RKO (cell line): ENCODE measurements around the gene METTL13.
A peak's percentile ranks its signal among the peaks of the same experiment; 100 is the strongest.

Experiments used
- DNase-seq: peaks from one replicate; pipeline ENCODE4 v3.0.0-alpha.2; 2016; ENCODE audit warnings: low spot score

Gene METTL13

DNA sequence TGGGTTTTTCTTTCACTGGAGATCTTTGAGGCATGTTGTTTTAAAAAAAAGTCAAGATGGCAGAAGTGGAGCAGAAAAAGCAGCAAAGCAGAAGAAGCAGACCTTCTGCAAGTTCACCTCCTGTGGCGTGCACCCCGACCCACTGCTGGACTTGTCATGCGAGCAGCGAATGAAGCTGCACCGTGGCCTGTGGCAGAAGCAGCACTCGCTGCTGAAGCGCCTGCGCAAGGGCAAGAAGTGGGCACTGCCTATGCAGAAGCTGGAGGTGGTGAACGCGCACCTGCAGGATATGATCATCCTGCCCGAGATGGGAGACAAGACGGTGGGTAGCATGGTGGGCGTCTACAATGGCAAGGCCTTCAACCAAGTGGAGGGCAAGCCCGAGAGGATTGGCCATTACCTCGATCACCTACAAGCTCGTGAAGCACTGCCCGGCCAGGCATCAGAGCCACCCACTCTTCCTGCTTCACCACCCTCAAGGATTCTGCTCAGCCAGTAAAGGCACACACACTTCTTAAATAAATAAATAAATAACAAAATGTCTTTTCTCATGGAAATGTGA, 22.1 kb downstream of the METTL13 start:
- DNase-seq, result no peak

DNA sequence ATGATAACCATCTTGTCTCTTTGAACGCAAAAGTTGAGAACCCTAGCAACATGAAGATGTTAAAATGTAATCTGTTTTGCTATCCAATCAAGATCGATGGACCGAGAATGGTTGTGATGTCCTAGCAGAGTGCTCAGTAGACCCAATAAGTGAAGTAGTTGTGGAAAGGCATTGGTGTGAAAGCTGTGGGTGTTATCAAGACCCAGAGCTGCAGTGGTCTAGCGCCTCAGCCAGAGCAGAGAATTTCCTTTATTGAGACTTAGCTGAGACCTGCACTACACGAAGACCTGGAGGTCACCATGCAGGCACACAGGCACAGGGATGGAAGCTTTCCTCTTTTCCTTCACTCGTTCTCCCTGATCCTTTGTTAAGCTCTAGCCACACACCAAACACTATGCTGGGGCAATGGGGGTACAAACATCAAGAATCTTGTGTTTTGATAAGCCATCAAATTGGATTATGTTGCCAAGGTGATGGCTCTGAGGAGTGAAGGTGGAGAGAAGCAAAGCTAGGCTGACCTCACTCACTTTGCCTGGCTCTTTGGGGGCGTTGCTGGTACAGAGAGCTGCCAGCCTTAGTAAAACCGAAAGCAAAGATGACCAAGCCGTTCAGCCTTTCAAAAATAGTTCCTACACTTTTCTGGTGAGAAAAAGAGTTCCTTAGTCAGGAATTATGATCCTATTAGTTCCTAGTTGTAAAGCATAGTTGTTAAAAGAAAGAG, 24.1 kb downstream of the METTL13 start:
- DNase-seq, result no peak

DNA sequence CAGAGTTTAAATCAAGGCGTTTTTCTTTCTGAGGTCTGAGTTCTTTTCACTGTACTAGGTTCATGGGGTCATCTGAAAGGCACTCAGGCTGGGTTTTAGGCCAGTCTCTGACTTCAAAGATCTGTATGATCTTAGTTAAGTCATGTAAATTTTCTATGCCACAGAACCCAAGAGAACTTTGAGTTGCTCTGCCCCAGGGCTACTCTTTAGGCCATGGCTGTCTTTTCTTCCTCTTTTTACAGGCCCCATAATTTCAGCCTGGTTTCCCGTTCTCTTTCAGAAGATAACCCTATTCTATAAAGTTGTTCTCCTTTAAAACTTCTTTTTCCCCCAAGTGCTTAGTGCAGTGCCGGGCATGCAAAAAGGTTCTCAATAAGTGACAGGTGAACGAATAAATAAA, 26.1 kb downstream of the METTL13 start:
- no peak for DNase-seq

DNA sequence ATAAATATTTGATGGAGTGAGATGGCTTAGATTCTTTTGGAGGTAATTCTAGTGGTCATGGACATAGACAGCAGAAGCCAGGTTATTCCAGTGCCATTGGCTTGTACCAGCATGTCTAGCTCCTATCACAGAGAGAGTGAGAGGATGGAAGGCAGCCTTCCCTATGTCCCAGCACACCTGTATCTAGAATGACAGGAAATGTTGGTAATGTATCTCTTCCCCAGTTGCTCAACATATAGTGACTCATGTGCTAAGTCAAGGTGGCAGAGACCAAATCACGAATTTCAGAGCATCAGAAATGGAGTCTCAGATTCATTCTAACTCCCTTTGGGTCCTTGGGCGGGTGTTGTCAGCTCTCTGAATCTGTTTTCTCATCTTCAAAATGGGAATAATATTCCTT, 28.4 kb downstream of the METTL13 start:
- no peak for DNase-seq

DNA sequence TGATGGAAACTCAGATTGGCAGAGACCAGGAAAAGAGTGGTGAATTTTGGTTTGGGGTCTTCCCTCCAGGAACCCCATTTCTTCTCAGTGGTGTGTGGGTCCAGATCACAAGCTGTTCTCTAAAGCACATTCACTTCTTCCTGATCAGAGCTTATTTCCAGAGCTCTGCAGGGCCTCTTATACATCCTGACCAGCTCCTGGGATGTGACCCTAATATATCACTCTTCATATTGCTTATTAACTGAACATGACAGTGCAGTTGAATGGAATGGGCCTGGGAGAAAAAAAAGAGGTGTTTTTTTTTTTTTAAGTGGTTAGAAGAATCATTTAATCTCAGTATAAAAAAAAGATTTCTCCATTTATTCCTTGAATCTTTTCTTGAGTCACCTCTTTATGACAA, 30.2 kb downstream of the METTL13 start:
- no peak for DNase-seq

DNA sequence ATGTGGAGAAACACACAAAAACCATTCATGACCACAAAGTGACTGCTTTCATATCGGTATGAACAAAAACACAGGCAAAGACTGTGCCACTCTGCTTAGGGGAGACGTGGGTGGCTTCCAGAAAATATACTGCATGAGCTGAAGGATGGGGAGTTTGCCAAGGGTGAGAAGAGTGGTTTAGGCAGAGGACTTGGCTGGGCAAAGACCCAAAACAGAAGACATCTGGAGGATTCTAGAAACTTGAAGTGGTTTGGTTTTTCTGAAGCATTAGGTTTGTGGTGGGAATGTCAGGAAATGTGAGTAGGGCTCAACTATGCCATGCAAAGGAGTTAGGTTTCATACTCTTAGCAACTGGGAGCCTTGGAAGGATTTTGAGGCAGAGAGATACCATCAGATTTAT, 33.2 kb downstream of the METTL13 start:
- DNase-seq, result no peak

DNA sequence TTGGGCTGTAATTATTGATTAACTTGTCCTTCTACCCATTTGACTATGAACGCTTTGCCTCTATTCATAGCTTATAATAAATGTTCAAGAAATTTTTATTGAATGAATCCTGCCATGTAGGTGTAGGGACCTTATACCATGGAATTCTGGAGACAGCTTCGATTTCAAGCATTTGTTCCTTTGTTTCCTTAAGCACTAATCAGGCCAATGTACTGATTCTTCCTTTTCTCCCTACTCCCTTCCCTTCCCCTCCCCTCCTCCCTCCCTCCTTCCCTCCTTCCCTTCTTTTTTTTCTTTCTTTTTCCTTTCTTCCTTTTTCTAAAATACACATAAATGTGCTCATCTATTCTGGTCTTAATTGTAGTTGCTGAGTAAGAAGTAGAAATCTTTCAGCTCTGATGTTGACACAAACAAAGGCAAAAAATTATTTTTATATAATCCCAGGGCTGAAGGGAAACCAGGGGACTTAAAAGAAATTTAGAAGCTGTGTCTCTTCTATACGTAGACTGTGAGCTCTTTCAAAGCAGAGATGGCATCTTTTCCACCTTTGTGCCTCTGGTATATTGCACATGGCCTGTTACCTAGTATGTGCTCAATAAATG, 34.9 kb downstream of the METTL13 start:
- DNase-seq, result no peak

DNA sequence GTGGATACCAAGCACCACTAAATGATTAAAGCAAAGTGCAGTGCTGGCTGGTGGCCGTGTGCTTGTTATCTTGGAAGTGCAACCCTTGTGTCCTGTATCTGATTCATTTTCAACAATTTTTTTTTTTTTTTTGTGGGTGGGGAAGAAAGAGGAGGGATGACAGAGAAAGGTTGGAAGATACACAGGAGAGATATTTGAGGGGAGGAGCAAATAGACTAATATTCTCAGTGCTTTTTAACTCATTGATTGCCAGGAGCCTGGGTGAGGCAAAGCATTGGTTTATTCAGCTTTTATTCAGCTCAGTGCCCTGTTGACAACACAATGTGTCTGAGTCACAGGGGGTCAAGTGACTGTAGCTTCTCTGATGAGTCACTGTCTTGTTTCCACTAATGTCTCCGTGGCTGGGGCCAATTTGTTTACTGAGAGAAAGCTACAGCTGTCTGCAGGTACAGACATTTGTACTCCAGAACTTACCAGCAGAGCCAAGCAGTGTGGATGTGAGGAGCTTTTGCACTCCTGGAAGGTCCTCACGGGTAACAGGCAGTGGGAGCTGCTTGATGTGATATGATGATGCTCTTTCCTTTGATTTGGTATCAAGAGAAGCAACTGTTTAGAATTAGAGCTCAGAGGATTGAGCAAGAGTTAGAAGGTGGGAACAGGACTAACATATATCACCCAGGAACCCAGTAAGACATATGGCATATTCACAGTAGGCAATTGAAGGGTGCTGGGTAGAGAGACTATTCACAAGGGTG, 36.2 kb downstream of the METTL13 start:
- peak; percentile 69 for DNase-seq

DNA sequence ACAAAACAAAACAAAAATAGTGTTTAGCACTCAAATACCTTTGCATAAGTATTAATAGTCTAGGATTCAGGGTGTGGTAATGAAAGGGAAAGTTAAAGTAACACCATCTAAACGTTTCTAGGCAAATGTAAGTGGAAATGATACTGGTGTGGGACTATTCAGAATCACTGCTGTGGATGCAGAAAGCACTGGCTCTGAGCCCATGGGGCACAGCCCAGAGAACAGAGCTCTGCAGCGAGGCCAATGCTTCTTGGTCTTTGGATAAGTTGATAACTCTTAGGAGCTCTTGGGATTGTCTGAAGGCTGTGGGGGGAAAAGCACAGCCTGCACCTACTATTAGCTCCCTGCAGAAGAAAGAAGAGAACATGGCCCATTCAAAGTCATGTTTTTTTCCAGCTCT, 38.5 kb downstream of the METTL13 start:
- no peak for DNase-seq

DNA sequence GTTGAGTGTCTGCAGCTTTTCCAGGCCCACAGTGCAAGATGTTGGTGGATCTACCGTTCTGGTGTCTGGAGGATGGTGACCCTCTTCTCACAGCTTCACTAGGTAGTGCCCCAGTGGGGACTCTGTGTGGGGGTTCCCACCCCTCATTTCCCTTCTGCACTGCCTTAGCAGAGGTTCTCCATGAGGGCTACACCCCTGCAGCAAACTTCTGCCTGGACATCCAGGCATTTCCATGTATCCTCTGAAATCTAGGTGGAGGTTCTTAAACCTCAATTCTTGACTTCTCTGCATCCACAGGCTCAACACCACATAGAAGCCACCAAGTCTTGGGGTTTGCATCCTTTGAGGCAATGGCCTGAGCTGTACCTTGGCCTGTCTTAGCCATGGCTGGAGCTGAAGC, 45.5 kb downstream of the METTL13 start:
- DNase-seq, result no peak

DNA sequence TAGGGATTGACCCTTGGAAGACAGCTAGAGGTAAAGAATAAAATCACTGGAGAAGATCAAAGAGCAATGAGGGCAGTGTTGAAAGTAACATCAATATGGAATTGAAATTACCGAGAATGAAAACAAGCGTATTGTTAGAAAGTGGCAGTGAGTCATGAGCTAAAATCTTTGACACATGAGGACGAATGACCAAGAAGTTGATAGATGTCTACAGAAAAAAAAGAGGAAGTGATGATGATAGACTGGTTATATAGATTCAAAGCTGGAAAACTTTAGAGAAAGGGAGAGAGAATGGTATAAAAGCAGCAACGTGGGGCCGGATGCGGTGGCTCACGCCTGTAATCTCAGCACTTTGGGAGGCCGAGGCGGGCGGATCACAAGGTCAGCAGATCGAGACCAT, 47.3 kb downstream of the METTL13 start:
- DNase-seq, result no peak

DNA sequence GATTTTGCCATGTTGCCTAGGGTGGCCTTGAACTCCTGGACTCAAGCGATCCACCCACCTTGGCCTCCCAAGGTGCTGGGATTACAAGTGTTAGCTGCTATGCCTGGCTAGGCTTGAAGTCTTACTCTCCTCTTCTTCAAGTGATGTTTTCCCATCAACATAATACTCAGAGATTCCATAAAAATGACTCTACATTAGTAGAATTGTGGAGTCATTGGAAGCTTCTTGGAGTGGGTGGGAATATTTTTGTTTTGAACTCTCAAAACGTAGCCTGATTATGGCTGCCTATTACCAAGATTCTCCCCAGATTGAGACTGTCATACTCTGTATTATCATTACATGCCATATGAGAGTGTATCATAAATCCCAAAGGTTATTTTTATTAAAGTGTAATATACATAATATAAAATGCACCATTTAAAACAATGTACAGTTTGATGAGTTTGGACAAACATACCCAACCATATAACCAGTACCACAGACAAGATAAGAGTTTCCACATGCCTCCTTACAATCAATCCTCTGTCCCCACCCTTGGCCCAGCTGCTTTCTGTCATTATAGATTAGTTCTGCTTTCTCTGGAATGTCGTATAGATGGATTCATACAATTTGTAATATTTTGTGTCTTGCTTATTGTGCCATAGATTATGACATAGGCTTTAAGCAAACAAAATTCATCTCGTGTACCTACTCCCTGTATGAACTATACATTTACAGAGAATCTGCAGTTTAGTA, 51.8 kb downstream of the METTL13 start:
- no peak for DNase-seq

DNA sequence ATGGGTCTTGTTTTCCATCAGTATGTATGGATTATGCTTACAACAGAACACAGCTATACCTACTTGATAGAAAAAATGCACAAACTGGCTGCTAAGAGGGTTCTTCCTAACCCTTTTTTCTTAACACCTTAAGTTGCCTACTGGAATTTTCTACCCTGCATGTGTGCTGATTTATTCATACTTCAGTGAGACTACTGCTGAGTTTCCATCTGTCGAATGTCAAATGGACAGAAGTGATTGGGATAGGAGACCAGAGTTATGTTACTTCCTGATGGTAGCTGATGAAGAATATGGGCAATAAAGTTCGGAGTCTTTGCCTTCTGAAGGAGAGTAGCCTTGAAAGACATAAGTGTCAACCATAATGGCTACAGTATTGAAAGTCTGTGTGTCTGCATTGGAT, 53.4 kb downstream of the METTL13 start:
- DNase-seq, result no peak

DNA sequence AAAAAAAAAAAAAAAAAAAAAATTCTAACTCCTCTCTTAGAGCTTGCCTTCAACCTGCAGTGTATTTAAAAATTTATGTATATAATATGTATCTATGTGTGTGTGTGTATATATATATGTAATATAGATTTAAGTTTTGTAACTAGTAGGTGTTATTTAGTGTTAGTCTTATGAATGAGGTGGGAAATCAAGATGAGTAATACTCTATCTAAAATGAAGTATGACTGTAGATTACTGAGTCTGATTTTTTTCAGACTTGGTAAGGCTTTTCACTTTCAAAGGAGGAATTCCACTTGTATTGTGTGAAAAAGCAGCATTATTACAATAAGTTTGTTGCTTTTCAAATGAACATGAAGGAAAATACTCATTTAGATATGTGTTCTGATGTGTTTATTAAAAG, 54.4 kb downstream of the METTL13 start:
- DNase-seq, result no peak

DNA sequence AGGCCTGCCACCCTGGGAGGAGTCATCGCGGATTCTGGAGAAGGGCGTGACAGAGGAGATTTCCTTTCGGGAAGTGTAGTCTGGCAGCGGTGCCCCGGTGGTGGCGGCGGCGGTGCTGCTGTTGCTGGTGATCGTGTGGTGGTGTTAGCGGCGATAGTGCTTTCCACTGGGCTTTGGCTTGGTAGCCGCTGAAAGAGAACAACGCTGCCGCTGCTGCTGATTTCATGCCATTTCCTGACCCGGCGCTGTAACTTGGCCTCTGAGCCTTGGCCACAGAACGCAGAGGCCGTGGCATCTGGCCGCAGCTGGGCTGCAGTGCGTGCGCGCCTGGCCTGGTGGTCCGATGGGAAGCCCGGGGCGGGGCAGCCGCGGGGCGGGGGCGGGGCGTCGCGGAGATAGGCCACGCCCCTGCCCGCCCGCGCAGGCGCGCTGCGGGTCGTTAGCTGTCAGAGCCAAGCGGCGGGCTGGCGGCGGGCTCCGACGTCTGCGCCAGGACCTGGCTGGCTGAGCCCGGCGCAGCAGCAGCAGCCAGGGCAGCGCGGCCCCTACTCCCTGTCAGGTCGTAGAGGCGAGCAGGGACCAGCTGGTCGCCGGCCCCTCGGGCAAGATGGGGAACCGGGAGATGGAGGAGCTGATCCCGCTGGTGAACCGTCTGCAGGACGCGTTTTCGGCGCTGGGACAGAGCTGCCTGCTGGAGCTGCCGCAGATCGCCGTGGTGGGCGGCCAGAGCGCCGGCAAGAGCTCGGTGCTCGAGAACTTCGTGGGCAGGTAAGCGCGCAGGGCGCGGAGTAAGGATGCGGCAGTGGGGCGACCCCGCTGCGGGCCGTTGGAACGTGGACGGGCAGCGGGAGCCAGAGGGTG, 59.8 kb downstream of the METTL13 start, which contains the start of gene DNM3:
Gene DNM3, plus strand, starts transcription at position 449 of the 861 bp plus-strand sequence. Its CDS starts 159 bp downstream, at position 608.
- no peak for DNase-seq

DNA sequence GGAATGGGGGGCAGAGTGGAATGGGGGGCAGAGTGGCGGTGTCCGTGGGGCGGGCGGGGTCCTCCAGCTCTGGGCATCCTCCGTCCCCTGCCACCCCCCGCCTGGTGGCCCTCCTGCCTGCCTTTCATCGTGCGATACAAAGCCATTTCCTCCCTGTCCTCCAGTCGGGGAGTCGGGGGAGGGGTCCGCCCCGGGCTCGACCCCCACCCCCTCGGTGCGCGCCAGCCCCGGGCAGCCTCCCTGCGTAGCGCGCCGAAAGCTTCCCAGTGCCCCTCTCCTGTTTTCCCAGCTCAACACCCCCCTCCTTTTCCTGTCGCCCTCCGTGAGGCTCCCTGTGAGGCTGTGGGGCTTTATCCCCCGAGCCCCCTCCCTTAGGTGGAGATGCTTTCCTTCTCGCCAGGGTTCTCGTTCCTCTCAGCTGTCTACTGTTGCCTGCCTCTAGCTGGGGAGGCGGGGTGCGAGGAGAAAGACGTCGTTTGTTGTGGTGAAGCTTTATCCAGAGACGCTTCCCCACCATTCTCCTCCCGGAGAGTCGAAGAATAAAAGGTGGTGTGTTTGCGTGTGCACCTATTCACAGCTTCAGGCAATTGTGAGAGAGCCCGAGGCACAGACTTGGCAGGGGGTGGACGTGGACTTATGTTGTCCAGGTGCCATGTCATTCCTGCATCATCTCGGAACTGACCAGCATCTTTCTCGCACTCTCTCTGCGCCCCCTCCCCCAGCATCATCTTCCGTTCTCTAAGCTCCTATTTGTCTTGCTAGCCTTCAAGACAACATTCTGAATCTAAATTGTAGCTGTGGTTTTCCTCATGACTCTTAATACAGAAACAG, 60.7 kb downstream of the METTL13 start:
- no peak for DNase-seq

DNA sequence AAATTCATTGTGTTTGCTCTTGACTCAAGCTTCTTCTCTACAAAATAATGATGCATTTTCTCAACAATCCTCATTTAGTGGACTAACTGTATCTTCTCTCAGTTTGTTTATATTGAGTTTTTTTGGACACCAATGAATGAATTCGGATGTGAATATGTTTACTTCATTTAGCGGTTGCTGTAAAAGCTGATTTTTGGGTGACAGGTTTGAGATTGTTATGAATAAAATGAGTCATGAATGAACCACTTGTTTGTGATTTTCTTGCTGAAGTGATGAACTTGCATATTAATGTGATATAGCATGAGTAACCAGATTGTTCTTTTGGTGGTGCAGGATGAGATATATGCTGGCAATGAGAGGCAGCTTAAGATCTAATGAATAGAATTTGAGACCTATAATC, 62.9 kb downstream of the METTL13 start:
- DNase-seq, result no peak

DNA sequence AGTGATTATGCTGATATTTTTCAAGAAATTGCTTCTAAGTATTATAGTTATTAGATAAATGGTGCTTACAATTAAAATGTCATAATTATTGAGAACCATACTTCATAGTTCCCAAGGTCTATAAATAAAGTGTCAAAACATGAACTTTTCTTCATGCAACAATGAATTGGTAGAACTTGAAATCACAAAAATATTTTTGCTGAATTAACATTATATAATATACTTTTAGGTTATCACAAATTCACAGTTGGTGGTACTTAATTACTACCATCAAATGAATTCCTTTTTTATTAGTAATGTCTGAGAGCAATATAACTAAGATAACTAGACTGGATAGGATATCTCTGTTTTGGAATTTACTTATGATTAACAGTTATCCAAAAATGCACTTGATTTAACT, 64.5 kb downstream of the METTL13 start:
- no peak for DNase-seq
